Lower leg skin (tissue), 4 donors: ENCODE data around the gene KCTD10. TPM values are rescaled to one million over a fixed set of nuclear protein-coding genes. Genes with fewer than 3 reads are reported as not detected.

Experiments used
- DNase-seq, 2 donors: peaks; one replicate each; pipeline ENCODE4 v3.0.0-alpha.2; 2019; ENCODE audit warnings: low spot score in 2 of 2
- H3K4me3 ChIP-seq: fragments of 200-600 bp; sonication (generic); 2 replicates; pipeline ENCODE4 v1.5.1; 2017; ENCODE audit warnings: mild to moderate bottlenecking, low read depth; ENCODE audit not compliant: poor library complexity, severe bottlenecking
- CTCF ChIP-seq, 3 donors: fragments of 450-650 bp; IDR thresholded peaks; one replicate each; pipeline ENCODE4 v1.5.1; 2016; ENCODE audit warnings: antibody characterized with exemption in 3 of 3, mild to moderate bottlenecking in 3 of 3, moderate library complexity in 2 of 3
- POLR2A ChIP-seq, 2 donors: fragments of 450-650 bp; IDR thresholded peaks; one replicate each; pipeline ENCODE4 v1.6.1; 2016 to 2017; ENCODE audit warnings: antibody characterized with exemption in 2 of 2, mild to moderate bottlenecking in 1 of 2, moderate library complexity in 1 of 2
- WGBS, 2 donors: methylation state at CpG; one replicate each; pipeline ENCODE4 v1.1.5; 2018; 5-methylcytosine and 5-hydroxymethylcytosine counted together
- intact Hi-C: fragments of 100-400 bp; cut with DNase I; formaldehyde crosslinking; loops from one replicate; pipeline ENCODE4 v1.15.0; 2023; ENCODE audit warnings: low total_unique reads
- total RNA-seq, 4 donors: library from RNA; depleted of rRNA; stranded (reverse); fragments of >200 nt; gene quantifications; one replicate each; pipeline ENCODE4 v1.1.0, GENCODE V29; 2016

The KCTD10 gene
- total RNA-seq, 4 donors from 2014 or later, result 22.3 to 60.1 (median 44.1) TPM

- intact Hi-C loops, result no loop called here
- 41 to 43% methylated on average over 13 of the region's 13 CpGs for WGBS, 2 donors
- TF ChIP-seq POLR2A (IDR thresholded peaks at IDR 0.05) (no peak), CTCF (IDR thresholded peaks at IDR 0.05) (no peak)
- peak; percentile 87 to 97 for DNase-seq
- no peak overlapping the region for H3K4me3 ChIP-seq
These were observed 15.0 kb downstream of the KCTD10 start for GRCh38 chr12:109461846-109462756.

GRCh38 chr12:109461049-109461845 lies 15.9 kb downstream of the KCTD10 start:
- TF ChIP-seq POLR2A (IDR thresholded peaks at IDR 0.05) (no peak), CTCF (IDR thresholded peaks at IDR 0.05) (no peak)
- DNase-seq, result no peak
- intact Hi-C loops, result no loop called here
- WGBS, 2 donors, result 61 to 67% methylated on average over 8 of the region's 8 CpGs
- no peak overlapping the region for H3K4me3 ChIP-seq

GRCh38 chr12:109460538-109460937 lies 16.6 kb downstream of the KCTD10 start:
- DNase-seq, result no peak
- H3K4me3 ChIP-seq, result no peak overlapping the region
- no peak for TF ChIP-seq CTCF (IDR thresholded peaks at IDR 0.05)
- TF ChIP-seq POLR2A (IDR thresholded peaks at IDR 0.05), result no peak
- intact Hi-C loops, result no loop called here
- 79 to 87% methylated on average over 10 to 13 of the region's 13 CpGs for WGBS, 2 donors

- intact Hi-C loops, result no loop called here
- TF ChIP-seq CTCF (IDR thresholded peaks at IDR 0.05) (no peak), POLR2A (IDR thresholded peaks at IDR 0.05) (no peak)
- H3K4me3 ChIP-seq, result no peak overlapping the region
- no peak for DNase-seq
- 76 to 77% methylated on average over 6 of the region's 6 CpGs for WGBS, 2 donors
These were observed 17.9 kb downstream of the KCTD10 start for GRCh38 chr12:109459247-109459646.

- WGBS, 2 donors, result 72 to 76% methylated on average over 6 of the region's 6 CpGs
- no peak for DNase-seq
- intact Hi-C loops, result no loop called here
- TF ChIP-seq CTCF (IDR thresholded peaks at IDR 0.05) (no peak), POLR2A (IDR thresholded peaks at IDR 0.05) (no peak)
- H3K4me3 ChIP-seq, result no peak overlapping the region
These were observed 18.3 kb downstream of the KCTD10 start for GRCh38 chr12:109458771-109459208.
